ENCODE measurements around the gene GGACT. TPM values are rescaled to one million over a fixed set of nuclear protein-coding genes. Genes with fewer than 3 reads are reported as not detected.
"Not testable (repeated sequence)": the region's sequence is repeated elsewhere in the genome, so short reads cannot be mapped to it uniquely, and the experiment has no call there.

GGACT gene
- total RNA-seq, 1 donor = 9.1 TPM

- H3K4me3 ChIP-seq (ENCODE audit: low read depth, low read length) = no peak overlapping the region
- no peak for TF ChIP-seq CTCF (IDR thresholded peaks at IDR 0.05; ENCODE audit: insufficient read depth, low read length)
- no peak for DNase-seq (ENCODE audit: low read depth)
These were observed 5.7 kb upstream of the GGACT start for GRCh38 chr13:100594255-100594654.

- peak; percentile 17 for DNase-seq (ENCODE audit: low read depth)
- H3K4me3 ChIP-seq (ENCODE audit: low read depth, low read length) = no peak overlapping the region
- TF ChIP-seq CTCF (IDR thresholded peaks at IDR 0.05; ENCODE audit: insufficient read depth, low read length) = no peak
These were observed 663 bp upstream of the GGACT start for GRCh38 chr13:100589178-100589725.

DNA sequence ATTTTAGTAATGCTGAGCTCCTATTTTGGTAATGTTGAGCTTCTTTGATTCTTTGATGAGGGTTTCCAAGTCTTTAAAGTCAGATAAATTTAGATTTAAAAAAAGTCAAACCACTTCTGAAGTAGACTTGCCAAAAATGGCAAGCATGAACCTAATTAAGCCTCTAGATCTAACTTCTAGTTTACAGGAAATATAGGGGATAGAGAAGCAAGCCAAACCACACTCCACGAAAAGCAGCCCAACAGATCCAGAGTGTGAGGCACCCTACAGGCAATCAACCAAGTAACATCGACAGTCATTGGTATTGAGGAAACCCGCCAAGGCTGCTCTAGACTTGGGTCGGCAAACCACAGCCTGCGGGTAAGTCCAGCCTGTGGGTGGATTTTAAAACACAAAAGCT is 3.7 kb downstream of the GGACT start:
- DNase-seq (ENCODE audit: low read depth) = no peak
- no peak overlapping the region for H3K4me3 ChIP-seq (ENCODE audit: low read depth, low read length)
- TF ChIP-seq CTCF (IDR thresholded peaks at IDR 0.05; ENCODE audit: insufficient read depth, low read length) = no peak

DNA sequence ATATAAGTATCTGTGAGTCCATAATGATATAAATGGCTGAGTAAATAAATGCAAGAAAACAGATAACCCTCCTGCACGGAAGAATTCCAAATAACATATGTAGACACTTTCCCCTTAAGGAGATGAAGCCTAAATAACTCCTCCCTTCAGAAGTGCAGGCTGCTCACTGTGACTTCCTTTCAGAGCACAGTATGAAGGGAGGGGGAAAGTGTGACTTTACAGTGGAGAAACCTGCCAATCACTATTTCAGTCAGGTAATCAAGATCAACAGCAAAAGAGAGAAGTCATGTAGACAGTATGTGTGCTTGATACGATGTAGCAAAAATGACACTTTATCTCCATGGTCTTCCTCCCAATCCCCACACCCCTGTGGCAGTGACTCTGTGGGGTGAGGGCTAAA is 7.1 kb downstream of the GGACT start:
- no peak for DNase-seq (ENCODE audit: low read depth)
- H3K4me3 ChIP-seq (ENCODE audit: low read depth, low read length) = no peak overlapping the region
- TF ChIP-seq CTCF (IDR thresholded peaks at IDR 0.05; ENCODE audit: insufficient read depth, low read length) = no peak

GRCh38 chr13:100581030-100581429 is 7.6 kb downstream of the GGACT start:
- no peak overlapping the region for H3K4me3 ChIP-seq (ENCODE audit: low read depth, low read length)
- no peak for DNase-seq (ENCODE audit: low read depth)
- no peak for TF ChIP-seq CTCF (IDR thresholded peaks at IDR 0.05; ENCODE audit: insufficient read depth, low read length)

DNA sequence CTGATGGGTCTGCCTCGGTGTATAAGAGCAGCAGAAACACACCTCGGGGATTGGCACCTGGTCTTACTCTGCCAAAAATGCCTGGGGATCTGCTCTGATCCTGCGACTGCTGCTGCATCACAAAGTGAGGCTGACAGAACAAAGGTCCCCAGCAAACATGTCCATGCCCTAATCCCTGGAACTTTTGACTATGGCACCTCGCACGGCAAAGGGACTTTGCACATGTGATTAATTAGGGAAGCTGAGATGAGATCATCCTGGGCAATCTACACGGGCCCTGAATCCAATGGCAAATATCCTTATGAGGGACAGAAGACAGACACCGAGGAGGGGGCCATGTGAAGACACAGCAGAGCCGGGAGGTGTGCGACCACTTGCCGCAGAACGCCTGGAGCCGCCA is 8.5 kb downstream of the GGACT start:
- no peak for TF ChIP-seq CTCF (IDR thresholded peaks at IDR 0.05; ENCODE audit: insufficient read depth, low read length)
- H3K4me3 ChIP-seq (ENCODE audit: low read depth, low read length) = no peak overlapping the region
- no peak for DNase-seq (ENCODE audit: low read depth)

DNA sequence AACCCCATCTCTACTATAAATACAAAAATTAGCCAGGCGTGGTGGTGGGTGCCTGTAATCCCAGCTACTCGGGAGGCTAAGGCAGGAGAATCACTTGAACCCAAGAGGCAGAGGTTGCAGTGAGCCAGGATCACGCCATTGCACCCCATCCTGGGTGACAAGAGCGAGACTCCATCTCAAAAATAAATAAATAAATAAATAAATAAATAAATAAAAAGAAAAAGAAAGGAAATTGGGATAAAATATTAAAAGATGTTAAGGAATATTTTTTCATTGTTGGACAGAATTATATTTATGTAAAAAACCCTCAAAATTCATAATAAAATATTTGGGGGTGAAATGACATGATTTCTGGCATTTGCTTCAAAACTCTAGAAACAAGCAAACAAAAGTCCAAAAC is 11.3 kb downstream of the GGACT start:
- not testable (repeated sequence) for DNase-seq (ENCODE audit: low read depth); H3K4me3 ChIP-seq (ENCODE audit: low read depth, low read length)
